Ishikawa (cell line): Measurements from ENCODE around the gene CDK7.

ENCODE experiments used
- CEBPB ChIP-seq: IDR thresholded peaks from 2 replicates; pipeline ENCODE4 v1.6.1; 2012
- EP300 ChIP-seq: IDR thresholded peaks from 2 replicates; pipeline ENCODE4 v1.6.1; 2012; ENCODE audit warnings: borderline replicate concordance
- TAF1 ChIP-seq: IDR thresholded peaks from 2 replicates; pipeline ENCODE4 v1.6.1; 2012; ENCODE audit warnings: low read depth, mild to moderate bottlenecking
- TCF12 ChIP-seq: IDR thresholded peaks from 2 replicates; pipeline ENCODE4 v1.6.1; 2012; ENCODE audit warnings: low read depth
- YY1 ChIP-seq: IDR thresholded peaks from 2 replicates; pipeline ENCODE4 v1.6.1; 2012; ENCODE audit warnings: low read depth
- TF ChIP-seq, protein P1 (sequence below): IDR thresholded peaks from 2 replicates; pipeline ENCODE4 v1.6.1; 2012

DNA sequence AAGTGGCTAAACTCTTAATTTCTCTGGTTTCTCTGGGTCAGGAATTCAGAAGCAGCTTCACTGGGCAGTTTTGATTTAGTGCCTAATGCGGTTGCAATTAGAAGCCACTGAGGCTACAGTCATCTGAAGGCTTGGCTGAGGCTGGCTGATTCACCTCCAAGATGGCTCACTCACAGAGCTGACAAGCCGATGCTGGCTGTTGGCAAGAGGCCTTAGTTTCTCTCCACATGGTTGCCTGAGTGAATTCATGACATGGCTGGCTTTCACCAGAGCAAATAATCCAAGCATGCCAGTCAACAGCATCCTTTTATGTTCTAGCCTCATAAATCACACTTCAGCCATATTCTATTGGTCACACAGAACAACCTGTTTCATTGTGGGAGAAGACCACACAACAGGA, 2.8 kb upstream of the CDK7 start:
- TF ChIP-seq EP300: no peak
- TF ChIP-seq TAF1: no peak
- no peak for TF ChIP-seq YY1
- TF ChIP-seq, protein P1, sequence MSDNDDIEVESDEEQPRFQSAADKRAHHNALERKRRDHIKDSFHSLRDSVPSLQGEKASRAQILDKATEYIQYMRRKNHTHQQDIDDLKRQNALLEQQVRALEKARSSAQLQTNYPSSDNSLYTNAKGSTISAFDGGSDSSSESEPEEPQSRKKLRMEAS: no peak
- TF ChIP-seq TCF12: no peak
- no peak for TF ChIP-seq CEBPB
